Central memory CD4-positive, alpha-beta T cell (primary cell): ENCODE measurements around the gene PCSK6.
"Not testable (repeated sequence)": the region's sequence is repeated elsewhere in the genome, so short reads cannot be mapped to it uniquely, and the experiment has no call there.

Experiments used
- DNase-seq: peaks from one replicate; pipeline ENCODE4 v3.0.0; 2022

PCSK6 gene

DNA sequence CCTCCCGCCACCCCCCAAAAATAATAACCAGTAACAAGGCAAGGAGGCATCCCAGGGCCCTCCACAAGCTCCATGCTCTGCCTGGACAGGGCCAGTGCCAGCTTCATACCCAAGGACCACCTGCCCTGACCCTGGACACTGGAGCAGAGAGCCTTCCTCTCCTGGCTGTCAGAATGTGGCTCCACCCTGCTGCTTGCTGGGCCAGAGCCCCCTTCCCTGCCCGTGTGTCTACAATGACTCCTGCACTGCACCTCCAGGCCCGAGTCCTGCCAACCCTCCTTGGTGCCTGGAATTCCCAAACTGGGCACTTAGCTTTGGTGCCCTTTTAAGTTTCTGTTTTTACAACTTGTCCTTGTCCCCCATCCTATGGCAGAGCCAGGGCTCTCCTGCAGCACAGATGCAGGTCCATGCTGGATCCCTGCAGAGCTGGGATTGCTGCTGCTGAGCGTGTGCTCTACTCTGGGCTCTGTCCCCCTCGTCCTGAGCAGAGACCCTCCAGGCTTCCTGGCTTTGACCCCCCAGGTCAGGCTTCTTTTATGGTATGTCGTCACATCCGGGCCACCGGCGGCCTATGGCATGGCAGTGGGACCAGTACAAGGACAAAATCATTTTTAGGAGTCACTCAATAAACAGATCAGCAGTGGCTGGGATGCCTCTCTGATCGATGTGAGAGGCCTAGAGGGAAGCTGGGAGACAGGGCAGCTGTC, 183.0 kb downstream of the PCSK6 start:
- no peak for DNase-seq

DNA sequence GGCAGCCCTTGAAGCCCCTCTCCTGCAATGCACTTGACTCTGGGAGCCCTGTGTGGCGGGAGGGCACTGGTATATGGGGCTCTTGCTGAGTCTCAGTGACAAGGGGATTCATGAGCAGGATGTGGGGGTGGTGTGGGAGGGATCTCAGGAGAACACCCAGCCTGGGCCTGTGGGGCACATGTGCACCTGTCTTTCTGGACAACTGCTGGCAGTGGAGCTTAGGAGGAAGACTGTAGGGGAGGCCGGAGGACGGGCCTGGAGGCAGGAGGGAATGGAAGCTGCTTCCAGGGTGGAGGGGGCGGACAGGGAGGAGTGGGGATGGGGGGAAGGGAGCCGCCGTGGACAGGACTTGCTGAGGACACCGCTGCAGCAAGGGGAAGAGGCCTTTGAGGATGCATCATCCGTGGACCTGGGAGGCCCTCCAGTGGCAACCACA, 183.7 kb downstream of the PCSK6 start:
- DNase-seq = no peak

DNA sequence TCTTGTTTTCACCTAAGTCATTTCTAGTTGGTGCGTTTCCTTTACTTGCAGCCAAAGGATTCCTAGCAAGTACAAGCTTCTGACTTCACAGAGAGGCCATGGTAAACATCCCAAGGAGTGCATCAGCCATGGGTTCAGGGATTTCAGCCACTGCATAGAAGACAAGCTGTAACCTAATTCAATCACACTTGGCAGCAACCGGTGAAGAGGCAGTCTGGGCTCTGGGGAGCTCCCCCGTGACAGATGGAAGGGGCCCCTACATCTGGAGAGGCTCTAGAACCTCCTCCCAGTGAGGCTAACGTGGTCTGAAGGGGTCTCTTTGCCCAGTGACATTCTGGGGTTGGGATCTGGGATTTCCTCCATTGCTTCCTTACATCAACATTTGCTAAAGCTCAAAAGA, 186.1 kb downstream of the PCSK6 start:
- DNase-seq = no peak

DNA sequence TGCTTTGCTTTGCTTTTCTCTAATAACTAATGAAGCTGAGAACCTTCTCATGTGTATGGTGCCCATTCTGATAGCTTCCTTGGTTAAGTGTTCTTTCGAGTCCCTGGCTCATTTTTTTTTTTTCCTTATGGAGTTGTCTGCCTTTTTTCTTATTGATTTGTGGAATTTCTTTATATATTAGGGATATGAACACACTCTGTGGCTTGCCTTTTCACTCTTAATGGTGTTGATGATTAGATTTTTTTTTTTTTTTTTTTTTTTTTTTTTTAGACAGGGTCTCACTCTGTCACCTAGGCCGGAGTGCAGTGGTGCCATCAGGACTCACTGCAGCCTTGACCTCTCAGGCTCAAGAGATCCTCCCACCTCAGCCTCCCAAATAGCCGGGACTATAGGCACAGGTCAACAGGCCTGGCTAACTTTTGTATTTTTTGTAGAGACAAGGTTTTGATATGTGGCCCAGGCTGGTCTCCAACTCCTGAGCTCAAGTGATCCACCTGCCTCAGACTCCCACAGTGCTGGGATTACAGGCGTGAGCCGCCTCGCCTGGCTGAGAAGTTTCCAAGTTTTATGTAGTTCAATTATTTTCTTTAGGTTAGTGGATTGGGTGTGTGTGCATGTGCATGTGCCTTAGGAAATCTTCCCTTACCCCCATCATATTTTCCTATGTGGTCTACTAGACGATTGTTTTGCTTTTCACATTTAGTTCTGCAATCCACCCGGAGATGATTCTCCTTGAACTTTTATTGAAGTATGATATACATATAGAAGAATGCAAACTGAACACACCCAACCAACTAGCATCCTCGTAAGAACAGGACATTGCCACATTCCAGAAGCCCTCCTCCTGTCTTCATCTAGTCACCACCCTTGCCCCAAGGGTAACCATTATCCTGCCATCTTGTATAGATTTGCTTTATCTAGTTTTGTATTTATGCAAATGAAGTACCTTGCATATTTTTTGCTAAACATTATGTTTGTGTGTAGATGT, 192.8 kb downstream of the PCSK6 start:
- DNase-seq = no peak

DNA sequence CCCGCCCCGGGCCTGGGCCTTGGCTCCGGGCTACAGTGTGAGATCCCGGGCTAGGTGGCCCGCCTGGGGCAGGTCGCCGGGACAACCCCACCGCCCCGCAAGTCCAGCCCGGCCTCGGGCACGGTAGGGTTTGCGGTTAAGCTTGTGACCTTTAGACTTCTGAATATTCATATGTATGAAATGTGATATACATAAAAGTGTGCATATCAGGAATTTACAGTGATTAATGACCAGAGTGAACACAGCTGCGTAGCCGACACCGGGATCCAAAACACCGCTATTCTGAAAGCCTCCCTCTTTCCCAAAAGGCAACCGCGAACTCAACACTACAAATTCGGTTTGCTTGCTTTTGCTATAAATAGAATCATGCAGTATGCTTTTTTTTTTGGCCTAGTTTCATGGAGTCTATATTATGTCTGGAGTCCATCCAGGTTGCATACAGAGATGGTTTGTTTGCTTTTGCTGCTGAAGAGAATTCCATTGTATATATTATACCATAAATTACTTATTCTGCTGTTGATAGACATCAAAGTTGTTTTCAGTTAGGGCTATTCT, 193.8 kb downstream of the PCSK6 start:
- DNase-seq = no peak

DNA sequence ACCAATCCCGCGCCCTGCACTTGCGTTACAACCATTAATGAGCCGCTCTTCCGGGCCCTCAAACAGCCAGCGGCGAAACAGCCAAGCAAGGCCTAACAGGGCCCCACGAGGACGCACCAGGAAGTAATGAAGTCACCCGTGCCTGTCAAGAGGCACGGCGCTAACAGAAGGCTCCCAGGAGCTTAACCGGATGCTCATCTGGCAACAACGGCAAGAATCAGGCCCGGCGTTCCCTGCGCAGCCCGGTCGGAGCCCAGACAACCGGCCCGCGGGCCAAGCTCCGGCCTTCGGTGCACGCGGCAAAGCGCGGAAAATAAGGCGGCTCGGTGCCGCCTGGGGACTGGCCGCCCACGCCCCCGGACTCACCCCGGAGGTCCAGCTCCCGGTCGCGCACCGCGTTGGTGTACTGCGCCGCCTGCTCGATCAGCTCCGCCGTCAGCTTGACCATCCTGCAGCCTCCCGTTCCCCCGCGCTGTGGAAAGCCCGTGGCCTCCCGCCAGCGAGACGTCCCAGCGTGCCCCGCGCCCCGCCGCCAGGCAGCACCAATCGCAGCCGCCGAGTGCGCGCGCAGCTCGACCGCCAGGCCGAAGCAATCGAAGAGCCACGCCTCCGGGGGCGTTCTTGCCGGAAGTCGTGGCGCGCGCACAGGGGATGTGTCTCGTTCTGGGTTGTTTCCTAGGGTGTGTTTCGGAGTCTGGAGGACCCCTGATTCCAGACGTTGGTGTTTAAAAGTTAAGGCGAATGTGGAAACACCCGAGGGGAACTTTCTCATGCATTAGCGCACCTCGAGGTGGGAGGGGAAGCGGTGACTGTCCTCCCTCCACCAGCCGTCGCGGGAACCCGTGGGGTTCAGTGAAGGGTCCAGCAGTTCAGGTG, 194.5 kb downstream of the PCSK6 start, which contains the start of gene SNRPA1:
SNRPA1 (minus strand) TSS at position 518 of the 876 bp plus-strand sequence; CDS start at position 448, 70 bp downstream.
- DNase-seq = peak; percentile 95

DNA sequence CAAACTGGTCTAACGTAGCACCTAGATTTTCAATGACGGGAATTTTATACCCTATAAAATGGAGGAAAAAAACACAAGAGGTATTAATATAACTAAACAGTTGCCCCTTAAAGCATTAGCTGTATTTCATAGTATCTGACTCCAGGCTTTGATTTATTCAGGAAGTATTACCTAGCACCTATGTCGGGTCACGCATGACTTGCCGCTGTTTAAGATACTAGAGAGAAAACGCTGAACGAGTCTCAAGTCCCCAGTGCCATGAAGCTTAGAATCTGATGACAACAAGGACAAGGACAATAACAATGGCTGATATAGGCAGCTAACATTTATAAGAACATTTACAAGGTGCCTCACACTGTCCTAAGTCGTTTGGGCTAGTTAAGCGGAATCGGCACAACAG, 196.4 kb downstream of the PCSK6 start:
- DNase-seq = no peak

DNA sequence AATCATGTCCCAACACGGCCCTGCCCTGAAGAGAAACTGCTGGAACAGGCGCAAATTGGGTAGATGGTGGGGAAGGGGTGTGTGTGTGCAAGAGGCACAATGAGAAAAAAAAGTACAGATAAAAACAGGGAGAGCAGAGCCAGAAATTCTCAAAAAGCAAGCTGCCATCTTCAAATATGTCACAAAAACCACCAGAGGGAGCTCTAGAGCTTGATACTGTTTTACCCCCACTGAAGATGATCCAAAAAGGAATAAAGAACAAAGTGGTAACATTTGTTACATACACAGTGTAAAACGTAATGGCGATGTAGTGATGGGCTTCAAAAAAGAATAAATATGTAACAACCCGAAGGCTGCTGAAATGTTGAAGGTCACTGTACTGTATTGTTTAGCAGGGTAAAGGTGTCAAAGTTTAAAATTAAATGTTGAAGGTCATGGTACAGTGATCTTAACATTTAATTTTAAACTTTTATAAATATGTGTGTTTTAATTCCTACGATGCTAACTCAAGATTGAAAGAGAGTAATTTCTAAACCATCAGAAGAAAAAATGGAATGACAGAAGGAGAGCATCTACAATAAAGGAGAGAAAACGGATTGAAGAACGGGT, 200.5 kb downstream of the PCSK6 start:
- peak; percentile 51 for DNase-seq

DNA sequence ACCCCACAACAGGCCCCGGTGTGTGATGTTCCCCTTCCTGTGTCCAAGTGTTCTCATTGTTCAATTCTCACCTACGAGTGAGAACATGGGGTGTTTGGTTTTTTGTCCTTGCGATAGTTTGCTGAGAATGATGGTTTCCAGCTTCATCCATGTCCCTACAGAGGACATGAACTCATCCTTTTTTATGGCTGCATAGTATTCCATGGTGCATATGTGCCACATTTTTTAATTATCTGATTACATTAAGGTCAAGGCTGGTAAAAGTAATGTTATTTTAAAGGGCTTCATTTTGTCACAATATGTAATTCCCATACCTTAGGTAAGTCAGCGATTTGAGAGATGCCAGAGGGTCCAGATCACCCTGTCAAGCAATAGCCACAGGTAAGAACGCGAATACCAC, 202.2 kb downstream of the PCSK6 start:
- not testable (repeated sequence) for DNase-seq

DNA sequence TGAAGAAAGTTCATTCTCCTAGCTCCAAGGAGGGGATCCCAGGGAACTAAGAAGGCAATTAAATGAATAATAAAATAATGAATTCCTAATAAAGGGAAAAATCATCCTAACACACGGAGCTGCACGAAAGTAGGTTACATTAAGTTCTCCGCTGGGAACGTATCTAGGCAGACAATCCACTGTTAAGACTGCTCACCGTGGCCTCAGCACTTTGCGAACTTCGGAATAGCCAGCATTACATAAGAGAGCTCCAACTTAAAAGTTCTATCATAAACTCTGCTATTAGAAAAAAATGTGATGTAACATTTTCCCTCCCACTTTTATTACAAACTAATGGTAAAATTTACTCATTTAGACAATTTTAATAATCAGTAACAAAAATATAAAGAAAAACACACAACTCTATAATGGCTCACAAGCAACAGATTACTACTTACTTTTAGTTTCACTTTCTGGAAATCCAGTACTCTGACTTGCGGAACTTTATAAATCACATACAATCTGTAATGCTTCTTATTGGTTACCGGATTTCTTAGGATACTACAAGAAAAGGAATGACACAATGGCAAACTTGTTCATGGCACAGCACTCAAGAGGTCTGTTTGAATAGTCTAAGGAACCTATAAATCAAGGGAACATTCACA, 202.9 kb downstream of the PCSK6 start:
- DNase-seq = no peak

DNA sequence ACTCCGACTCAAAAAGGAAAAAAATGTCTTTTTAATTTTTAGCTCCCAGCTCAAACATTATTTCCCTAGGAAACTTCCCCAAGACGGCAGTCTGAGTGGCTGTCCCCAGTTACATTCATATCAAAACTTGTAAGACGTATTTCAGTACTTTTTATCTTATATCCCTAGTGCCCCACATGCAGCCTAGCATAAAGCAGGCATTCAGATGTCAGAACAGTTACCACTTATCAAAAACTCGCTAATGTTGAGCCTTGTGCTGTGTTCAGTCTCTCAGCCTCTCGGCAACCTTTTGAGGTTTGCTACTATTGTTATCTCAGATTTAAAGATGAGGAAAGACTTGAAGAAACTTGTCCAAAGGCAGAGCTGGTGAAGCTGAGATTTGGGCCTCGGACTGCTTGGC, 205.6 kb downstream of the PCSK6 start:
- no peak for DNase-seq

DNA sequence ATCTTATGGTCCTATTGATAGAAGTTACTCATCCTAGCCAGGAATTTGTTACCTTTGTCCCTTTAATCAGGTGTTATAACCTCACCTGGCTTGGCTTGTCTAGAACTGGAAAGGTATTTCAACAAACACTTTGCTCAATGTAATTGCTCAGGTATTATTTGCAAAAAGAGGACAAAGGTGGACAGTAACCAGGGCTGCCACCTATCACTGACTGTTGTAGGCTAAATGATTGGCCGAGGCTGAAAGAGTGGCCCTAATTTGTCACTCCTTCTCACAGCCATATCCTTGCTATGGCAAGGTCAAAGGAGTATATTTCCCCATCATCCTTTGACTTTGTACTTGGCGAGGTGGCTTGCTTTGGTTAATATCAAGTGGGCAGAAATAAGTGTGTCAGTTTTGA, 209.5 kb downstream of the PCSK6 start:
- no peak for DNase-seq

DNA sequence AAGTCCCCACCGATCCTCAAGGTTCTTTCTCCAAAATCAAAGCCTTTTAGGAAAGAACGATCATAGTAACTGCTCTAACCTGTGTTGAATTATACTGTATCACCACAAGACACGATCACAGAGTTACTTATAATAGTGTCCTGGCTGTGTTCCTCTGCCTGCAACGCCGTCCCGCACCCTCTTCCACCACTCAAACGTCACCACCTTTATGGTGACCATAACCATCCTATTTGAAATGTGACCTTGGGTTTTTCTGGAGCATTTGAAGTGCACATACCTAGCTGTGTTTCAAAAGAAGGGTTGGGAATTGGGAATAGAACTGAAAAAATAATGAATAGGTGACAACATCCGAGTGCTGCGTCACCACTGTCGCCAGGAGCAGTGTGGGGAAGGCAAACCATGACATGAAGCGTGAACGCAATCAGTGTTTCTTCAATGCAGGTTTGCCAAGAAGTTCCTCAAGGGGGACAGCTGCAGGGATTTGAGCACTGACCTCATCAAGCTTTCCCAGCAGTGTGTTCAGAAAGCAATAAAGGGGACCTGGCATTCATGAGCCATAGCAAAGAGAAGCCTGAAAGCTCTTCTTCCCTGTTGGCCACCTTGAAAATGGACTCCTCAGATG, 211.5 kb downstream of the PCSK6 start:
- DNase-seq = no peak

DNA sequence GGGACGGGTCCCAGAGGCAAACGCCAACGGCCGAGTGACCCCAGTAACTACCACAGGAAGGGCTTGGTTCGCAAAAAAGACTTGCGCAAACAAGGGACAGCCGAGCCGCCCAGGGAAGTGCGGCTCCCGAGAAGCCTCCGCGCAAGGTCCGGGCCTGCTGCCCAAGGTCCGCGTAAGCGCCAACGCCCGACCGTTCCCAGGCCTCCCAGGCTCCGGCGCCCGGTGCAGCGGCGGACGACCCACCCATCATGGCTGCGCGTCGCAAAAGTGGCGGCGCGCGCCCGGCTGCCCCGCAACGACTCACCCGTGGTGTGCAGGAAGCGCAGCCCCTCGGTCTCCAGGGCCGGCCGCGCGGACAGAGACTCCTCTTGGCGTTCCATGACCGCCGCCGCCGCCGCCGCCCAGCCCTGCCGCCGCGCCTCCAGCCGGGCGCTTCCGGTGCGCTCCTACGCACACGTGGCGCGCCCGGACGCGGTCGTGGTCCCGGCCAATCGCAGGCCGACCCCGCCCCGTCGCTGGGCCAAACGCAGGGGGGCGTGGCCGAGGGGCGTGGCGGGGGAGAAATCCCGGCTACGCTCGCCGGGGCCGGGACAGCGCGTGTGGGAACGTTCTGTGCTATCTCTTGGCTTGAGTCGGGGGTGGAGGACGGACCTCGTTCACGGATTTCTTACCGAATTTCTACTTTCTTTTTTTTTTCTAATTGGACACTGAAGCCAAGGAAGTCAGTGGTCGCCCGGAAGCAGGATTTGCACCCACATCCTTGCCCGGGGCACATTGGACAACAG, 212.3 kb downstream of the PCSK6 start, which contains the start of gene SELENOS:
SELENOS (minus strand) TSS at position 448 of the 785 bp plus-strand sequence; CDS start at position 380, 68 bp downstream.
- peak; percentile 84 for DNase-seq

DNA sequence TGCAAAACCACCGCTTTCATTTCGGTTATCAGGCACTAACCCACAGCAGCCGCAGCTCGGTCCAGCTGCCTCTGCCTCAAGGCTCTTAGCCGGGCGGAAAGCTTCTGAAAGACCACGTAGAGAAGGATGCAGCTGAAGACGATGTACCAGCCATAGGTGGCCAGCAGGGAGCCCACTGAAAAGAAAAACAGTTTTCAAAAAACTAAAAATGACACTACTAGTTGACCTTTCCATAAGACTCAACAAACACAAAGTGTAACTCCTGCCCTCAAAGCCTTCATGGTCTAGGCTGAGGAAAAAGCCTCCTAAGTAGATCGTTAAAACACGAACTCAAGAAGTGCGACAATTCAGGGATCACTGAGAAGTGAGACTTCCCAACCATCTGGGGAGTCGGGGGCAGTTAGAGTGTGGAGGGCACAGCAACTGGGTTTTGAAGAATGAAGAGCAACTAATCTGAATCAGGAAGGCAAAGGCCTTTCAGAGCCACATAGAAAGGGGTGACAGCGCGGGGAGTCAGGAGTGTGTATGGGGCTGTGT, 212.9 kb downstream of the PCSK6 start:
- DNase-seq = no peak

DNA sequence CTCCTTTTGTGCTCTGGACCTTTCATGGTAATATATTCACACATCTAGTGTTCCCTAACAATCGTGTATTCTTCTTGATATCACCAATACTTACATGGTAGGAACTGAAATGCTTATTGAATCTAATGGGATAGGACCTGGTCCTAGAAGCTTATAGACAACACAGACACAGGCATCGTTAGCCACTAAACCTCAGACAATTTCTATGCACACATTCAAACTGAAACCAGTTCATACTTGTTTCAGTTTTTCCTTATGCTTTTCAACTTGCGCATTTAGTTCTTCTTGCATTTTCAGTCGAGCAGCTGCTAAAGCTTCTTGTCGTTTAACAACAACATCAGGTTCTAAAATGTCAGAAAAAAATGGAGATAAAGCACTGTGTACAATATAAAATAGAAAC, 214.5 kb downstream of the PCSK6 start:
- DNase-seq = no peak

DNA sequence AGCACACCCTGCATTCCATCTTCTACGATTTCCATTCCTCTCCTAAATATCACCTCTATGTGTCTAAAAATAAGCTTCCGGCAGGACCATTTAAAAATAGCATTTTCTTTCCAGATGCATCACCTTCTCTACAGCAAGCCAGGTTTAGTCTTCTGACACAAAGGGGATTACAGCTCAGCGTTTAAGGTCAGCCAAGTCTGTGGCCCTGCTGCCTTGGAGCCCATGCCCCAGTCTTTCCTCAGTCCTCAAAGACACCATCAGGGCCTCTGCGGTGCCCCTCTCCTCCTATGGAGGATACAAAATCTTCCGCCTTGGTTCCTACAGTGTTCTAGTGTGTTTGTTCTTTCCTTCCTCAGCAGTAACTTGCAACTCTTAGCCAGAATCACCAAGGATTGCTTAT, 216.0 kb downstream of the PCSK6 start:
- DNase-seq = no peak

DNA sequence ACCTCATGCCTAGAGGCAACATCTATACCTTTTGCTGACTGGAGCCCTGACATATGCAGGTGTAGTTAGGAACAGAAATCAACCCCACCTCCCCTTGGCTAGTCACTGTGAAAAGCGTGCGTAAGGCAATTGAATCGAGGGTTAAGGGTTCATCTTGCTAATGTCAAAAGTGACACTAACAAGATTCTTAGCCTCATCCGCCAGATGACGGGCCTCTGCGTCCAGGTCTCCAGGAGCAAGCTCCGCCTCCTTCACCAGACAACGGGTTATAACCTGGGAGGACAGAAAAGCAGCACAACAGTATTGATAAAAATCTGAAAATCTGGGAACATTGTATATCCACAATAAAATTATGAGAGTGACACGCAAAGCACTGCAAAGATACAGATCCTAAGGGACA, 216.9 kb downstream of the PCSK6 start:
- no peak for DNase-seq

DNA sequence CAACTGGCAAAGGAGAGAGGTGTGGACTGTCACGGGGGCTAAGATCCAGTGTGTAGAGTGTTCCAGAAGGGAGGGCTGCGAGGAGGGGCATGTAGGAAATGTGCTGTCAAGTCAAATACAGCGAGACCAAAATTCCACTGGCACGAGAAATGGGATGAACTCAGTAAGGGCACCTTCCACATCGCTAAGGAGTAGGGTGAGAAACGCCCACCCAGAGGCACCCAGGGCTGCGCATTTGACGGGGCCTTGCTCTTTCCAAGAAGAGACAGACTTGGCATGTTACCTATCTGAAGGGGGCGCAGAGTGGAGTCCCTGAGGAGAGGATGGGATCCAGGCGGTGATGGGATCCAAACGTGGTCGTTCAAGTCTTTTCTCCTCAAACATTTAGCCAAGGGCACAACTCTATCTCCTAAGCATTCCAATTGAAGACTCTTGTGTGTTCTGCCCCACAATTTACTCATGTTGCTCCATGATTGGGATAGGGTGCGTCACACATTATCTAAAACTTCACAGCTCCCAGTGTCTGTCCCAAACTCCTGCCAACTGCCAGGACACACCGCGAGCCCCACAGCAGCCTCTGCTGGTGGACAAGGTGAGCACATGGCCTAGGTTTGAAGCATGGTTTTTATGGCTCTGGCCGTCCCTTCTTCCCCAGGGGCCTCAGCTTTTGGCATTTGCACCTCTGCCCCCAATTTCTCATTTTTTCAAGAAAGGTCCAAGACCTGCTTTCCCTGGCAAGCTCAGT, 219.9 kb downstream of the PCSK6 start:
- DNase-seq = no peak
